ENCODE results near the gene PARD3.

Gene PARD3

DNA sequence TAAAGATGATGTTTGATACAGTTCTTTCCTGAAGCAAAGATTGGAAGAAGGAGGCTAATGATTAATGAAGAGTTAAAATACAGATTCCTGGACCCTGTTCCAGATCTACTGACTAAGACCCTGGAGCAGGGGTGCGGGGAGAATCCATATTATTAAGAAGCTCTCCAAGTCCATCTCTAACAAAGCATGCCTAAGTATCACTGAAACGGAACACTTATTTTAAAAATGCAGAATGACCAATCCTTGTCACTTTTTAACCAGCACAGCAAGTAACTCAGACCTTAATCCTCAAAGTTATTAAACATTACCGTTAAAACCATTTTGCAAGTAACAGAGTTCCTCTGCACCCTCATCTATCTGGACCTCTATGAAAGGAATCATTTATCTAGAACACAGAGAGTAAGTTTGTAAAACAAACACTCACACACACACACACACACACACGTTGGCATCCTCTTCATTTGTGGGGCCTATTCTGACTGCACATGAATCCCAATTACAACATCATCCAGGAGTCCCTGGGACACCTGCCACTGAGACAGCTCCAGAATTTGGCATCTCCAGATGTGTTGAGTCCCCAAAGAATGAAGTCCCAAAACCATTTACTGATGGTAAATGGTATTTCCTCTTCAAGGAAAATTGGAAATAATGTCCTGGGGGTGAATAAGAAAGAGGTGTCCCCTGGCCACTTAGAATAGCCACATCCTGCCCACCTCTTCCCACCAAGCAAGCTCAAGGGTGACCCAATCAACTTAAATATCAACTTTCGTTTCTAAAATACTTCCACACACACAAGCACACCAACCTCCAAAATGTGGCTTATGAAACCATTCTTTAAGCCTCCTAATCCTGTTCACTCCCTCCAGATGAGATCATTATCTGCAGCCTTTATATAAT, 117.5 kb downstream of the PARD3 start:
- no peaks in the 10 kb centered on the region for H3K4me1 ChIP-seq (ENCODE audit: control insufficient read depth, low read length)
- H3K36me3 ChIP-seq (ENCODE audit: control insufficient read depth, low read length), result no peaks in the 10 kb centered on the region
- no peak overlapping the region for H3K4me3 ChIP-seq (ENCODE audit: low read length)
- H3K27ac ChIP-seq (ENCODE audit: low read depth, low read length), result no peak overlapping the region
- no peak overlapping the region for H3K4me2 ChIP-seq (ENCODE audit: low read length)
- H3K79me2 ChIP-seq (ENCODE audit: control insufficient read depth, low read length), result no peaks in the 10 kb centered on the region
- H3F3A ChIP-seq (ENCODE audit: control insufficient read depth, insufficient read depth), result no peaks in the 10 kb centered on the region
- no peaks in the 10 kb centered on the region for H4K20me1 ChIP-seq (ENCODE audit: control insufficient read depth, insufficient read depth, low read depth, low read length)
- H3K9me2 ChIP-seq (replicated peaks; ENCODE audit: control insufficient read depth, low read length), result no peaks in the 10 kb centered on the region
- H3K9me3 ChIP-seq (ENCODE audit: control insufficient read depth, insufficient read depth, low read length), result no peaks in the 10 kb centered on the region
- TF ChIP-seq, protein P1, sequence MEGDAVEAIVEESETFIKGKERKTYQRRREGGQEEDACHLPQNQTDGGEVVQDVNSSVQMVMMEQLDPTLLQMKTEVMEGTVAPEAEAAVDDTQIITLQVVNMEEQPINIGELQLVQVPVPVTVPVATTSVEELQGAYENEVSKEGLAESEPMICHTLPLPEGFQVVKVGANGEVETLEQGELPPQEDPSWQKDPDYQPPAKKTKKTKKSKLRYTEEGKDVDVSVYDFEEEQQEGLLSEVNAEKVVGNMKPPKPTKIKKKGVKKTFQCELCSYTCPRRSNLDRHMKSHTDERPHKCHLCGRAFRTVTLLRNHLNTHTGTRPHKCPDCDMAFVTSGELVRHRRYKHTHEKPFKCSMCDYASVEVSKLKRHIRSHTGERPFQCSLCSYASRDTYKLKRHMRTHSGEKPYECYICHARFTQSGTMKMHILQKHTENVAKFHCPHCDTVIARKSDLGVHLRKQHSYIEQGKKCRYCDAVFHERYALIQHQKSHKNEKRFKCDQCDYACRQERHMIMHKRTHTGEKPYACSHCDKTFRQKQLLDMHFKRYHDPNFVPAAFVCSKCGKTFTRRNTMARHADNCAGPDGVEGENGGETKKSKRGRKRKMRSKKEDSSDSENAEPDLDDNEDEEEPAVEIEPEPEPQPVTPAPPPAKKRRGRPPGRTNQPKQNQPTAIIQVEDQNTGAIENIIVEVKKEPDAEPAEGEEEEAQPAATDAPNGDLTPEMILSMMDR (IDR thresholded peaks at IDR 0.05; ENCODE audit: low read depth, low read length, poor library complexity, severe bottlenecking), result no peak
- no peak for TF ChIP-seq EZH2phosphoT487 (IDR thresholded peaks at IDR 0.05; ENCODE audit: borderline replicate concordance, low read length)
- H3K27me3 ChIP-seq (ENCODE audit: control insufficient read depth, low read length), result no peaks in the 10 kb centered on the region

DNA sequence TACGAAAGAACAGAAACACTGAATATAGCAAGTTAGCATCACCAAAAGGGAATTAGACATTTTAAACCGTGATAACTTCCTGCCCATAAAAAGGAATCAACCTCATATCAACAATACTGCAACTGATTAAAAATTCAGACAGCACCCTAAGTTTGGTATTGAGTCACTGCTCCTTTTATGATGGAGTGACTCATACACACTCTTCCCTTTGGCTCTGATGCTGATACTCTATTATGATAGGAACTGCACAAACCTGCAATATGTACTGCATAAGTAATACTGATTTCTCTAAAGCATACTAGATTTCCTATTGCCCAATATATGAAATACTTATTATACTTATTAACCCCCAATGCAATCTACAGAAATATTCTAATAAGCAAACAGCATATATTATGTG, 118.7 kb downstream of the PARD3 start:
- H3K9me3 ChIP-seq (ENCODE audit: control insufficient read depth, insufficient read depth, low read length), result no peaks in the 10 kb centered on the region
- no peaks in the 10 kb centered on the region for H3K79me2 ChIP-seq (ENCODE audit: control insufficient read depth, low read length)
- no peak overlapping the region for H3K27ac ChIP-seq (ENCODE audit: low read depth, low read length)
- H3K4me2 ChIP-seq (ENCODE audit: low read length), result no peak overlapping the region
- TF ChIP-seq, protein P1 (IDR thresholded peaks at IDR 0.05; ENCODE audit: low read depth, low read length, poor library complexity, severe bottlenecking), result no peak
- TF ChIP-seq EZH2phosphoT487 (IDR thresholded peaks at IDR 0.05; ENCODE audit: borderline replicate concordance, low read length), result no peak
- no peaks in the 10 kb centered on the region for H3F3A ChIP-seq (ENCODE audit: control insufficient read depth, insufficient read depth)
- no peaks in the 10 kb centered on the region for H3K9me2 ChIP-seq (replicated peaks; ENCODE audit: control insufficient read depth, low read length)
- H3K36me3 ChIP-seq (ENCODE audit: control insufficient read depth, low read length), result no peaks in the 10 kb centered on the region
- no peaks in the 10 kb centered on the region for H3K27me3 ChIP-seq (ENCODE audit: control insufficient read depth, low read length)
- no peaks in the 10 kb centered on the region for H3K4me1 ChIP-seq (ENCODE audit: control insufficient read depth, low read length)
- H4K20me1 ChIP-seq (ENCODE audit: control insufficient read depth, insufficient read depth, low read depth, low read length), result no peaks in the 10 kb centered on the region
- no peak overlapping the region for H3K4me3 ChIP-seq (ENCODE audit: low read length)

DNA sequence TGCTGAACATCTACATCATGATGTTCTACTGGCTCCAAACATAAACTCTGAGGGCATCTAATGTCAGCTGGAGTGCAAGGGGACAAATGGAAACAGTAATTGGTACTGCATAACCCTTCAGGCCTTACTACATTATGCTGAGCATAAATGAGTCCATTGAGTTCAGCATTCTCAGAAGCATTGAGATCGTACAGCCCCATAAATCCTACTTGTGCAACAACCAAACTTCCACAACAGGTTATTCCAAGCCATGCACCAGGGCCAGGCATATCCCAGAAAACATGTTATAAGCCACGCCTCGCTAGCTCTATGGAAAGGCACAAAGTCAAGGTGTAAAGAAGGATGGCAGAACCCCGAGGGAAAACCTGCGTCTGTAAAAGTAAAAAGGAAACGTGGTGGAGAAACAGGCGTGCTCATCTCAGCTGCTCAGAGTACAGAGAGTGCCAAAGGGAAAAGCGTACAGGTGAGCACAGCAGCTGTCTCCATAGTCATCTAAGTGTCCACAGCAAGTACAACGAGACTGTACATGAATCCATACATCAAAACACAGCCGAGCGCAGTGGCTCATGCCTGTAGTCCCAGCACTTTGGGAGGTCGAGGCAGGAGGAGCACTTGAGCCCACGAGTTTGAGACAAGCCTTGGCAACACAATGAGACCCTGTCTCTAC, 124.6 kb downstream of the PARD3 start:
- no peak overlapping the region for H3K4me2 ChIP-seq (ENCODE audit: low read length)
- H3K79me2 ChIP-seq (ENCODE audit: control insufficient read depth, low read length), result no peaks in the 10 kb centered on the region

More for the DNA sequence above, 124.6 kb downstream of the PARD3 start:
- no peaks in the 10 kb centered on the region for H3K9me2 ChIP-seq (replicated peaks; ENCODE audit: control insufficient read depth, low read length)
- no peaks in the 10 kb centered on the region for H3K4me1 ChIP-seq (ENCODE audit: control insufficient read depth, low read length)
- no peaks in the 10 kb centered on the region for H3K36me3 ChIP-seq (ENCODE audit: control insufficient read depth, low read length)
- H4K20me1 ChIP-seq (ENCODE audit: control insufficient read depth, insufficient read depth, low read depth, low read length), result no peaks in the 10 kb centered on the region
- no peak overlapping the region for H3K4me3 ChIP-seq (ENCODE audit: low read length)
- no peaks in the 10 kb centered on the region for H3K27me3 ChIP-seq (ENCODE audit: control insufficient read depth, low read length)
- no peaks in the 10 kb centered on the region for H3K9me3 ChIP-seq (ENCODE audit: control insufficient read depth, insufficient read depth, low read length)
- H3K27ac ChIP-seq (ENCODE audit: low read depth, low read length), result no peak overlapping the region
- TF ChIP-seq, protein P1 (IDR thresholded peaks at IDR 0.05; ENCODE audit: low read depth, low read length, poor library complexity, severe bottlenecking), result no peak
- no peak for TF ChIP-seq EZH2phosphoT487 (IDR thresholded peaks at IDR 0.05; ENCODE audit: borderline replicate concordance, low read length)
- no peaks in the 10 kb centered on the region for H3F3A ChIP-seq (ENCODE audit: control insufficient read depth, insufficient read depth)
